ENCODE results near the gene KLK10. TPM values are rescaled to one million over a fixed set of nuclear protein-coding genes. Genes with fewer than 3 reads are reported as not detected.

KLK10 gene
- total RNA-seq, 1 experiment from 2014 or later, result 28.0 TPM

DNA sequence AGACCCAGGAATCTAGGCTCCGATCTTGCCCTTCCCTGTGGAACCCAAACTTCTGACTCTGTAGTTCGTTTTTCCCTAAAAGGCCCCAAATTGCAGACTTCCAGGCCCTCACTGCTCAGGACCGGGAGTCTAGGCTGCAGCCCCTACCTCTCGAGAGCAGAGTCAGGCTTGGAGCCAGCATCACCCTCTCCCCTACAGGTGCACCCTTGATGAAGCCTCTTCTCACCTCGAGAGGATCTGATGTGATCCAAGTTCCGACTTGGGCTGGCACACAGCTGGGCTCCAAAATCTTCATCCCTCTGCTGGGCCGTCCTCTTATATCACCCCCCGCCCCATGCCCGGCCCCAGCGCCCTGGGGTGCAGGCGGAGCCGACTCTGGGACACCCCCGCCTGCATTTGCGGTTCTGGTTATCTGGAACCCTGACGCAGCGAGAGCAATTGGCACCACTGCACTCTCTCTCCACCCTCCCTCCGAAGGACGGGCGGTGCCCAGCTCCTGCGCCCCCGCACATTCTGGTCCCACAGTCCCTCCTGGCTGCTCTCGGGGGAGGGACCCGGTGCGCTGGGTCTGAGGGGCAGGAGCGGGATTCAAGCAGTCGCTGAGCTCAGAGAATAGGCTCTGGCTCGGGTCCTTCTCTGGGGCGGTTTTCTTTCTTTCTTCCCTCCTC, 35.8 kb downstream of the KLK10 start, which contains the start of gene KLK7:
Gene KLK7, minus strand, starts transcription at position 293 of the 668 bp plus-strand sequence. CDS start 1,518 bp downstream, outside the sequence.
- H3K27ac ChIP-seq, result no peak within 1 kb of the TSS
- no peak within 1 kb of the TSS for H2AFZ ChIP-seq
- H3K4me2 ChIP-seq, result no peak within 1 kb of the TSS
- intact Hi-C loops (cut with micrococcal nuclease; ENCODE audit: unreplicated experiment), result no loop called here
- ChIA-PET POLR2A (ENCODE audit: unreplicated experiment) (interaction anchor here (0.7 to 1.3 kb wide), 6 partner anchors 9 to 130 kb away, joined by 4 to 5 read pairs (median 4); no protein-coding TSS in a partner anchor), CTCF (interaction anchor here (0.6 to 1.2 kb wide), 2 partner anchors 17 to 34 kb away, joined by 4 read pairs; partner anchors contain the start of gene KLK8)
- H3K9me2 ChIP-seq (ENCODE audit: insufficient read depth), result no peaks in the 10 kb centered on the region
- H3K4me3 ChIP-seq, result no peak within 1 kb of the TSS
- BruUV-seq (replicated peaks), result no TSS peak
- no peak for TF ChIP-seq EZH2 (IDR thresholded peaks at IDR 0.05; ENCODE audit: low read depth)
- TF ChIP-seq CTCF (conservative IDR thresholded peaks at IDR 0.05), result no peak
- H3K36me3 ChIP-seq (ENCODE audit: low read depth), result 0 out of 2 replicates have a peak, but pooled peaks cover 5% of the 10 kb centered on the region
- no peaks in the 10 kb centered on the region for H3K9me3 ChIP-seq (ENCODE audit: insufficient read depth, low read depth)
- H3F3A ChIP-seq (ENCODE audit: insufficient read depth, low read depth), result peaks cover 17% of the 10 kb centered on the region; the same call in 1 of the 2 replicates
- H4K20me1 ChIP-seq (ENCODE audit: insufficient read depth), result no peaks in the 10 kb centered on the region
- DNase-seq, result peak in 1 of 2 experiments; percentile 65
- no peaks in the 10 kb centered on the region for H3K79me2 ChIP-seq (ENCODE audit: low read depth)
- peaks cover 12% of the 10 kb centered on the region for H3K4me1 ChIP-seq (replicated peaks; ENCODE audit: insufficient read depth)
- H3K27me3 ChIP-seq (ENCODE audit: insufficient read depth, low read depth), result no peaks in the 10 kb centered on the region

- peaks cover 18% of the 10 kb centered on the region for H3K4me1 ChIP-seq (replicated peaks; ENCODE audit: insufficient read depth)
- no peak overlapping the region for H2AFZ ChIP-seq
- no peaks in the 10 kb centered on the region for H3K27me3 ChIP-seq (ENCODE audit: insufficient read depth, low read depth)
- no peaks in the 10 kb centered on the region for H3K9me3 ChIP-seq (ENCODE audit: insufficient read depth, low read depth)
- ChIA-PET POLR2A (ENCODE audit: unreplicated experiment) (interaction anchor here (1.1 kb wide), 1 partner anchor 49 kb away, joined by 3 read pairs; no protein-coding TSS in a partner anchor), CTCF (interaction anchor here (0.6 to 0.7 kb wide), 4 partner anchors 13 to 1584 kb away, joined by 4 to 21 read pairs (median 6); partner anchors contain the start of gene KLK6)
- no peak for DNase-seq
- no peaks in the 10 kb centered on the region for H3K9me2 ChIP-seq (ENCODE audit: insufficient read depth)
- TF ChIP-seq CTCF (conservative IDR thresholded peaks at IDR 0.05) (no peak), EZH2 (IDR thresholded peaks at IDR 0.05; ENCODE audit: low read depth) (no peak)
- BruUV-seq (replicated peaks), result no TSS peak
- peaks cover 17% of the 10 kb centered on the region; the same call in 1 of the 2 replicates for H3F3A ChIP-seq (ENCODE audit: insufficient read depth, low read depth)
- no peaks in the 10 kb centered on the region for H3K79me2 ChIP-seq (ENCODE audit: low read depth)
- no peak overlapping the region for H3K4me2 ChIP-seq
- intact Hi-C loops (cut with micrococcal nuclease; ENCODE audit: unreplicated experiment), result no loop called here
- H3K4me3 ChIP-seq, result no peak overlapping the region
- H3K36me3 ChIP-seq (ENCODE audit: low read depth), result peaks cover 3% of the 10 kb centered on the region; the same call in 1 of the 2 replicates
- H4K20me1 ChIP-seq (ENCODE audit: insufficient read depth), result no peaks in the 10 kb centered on the region
- H3K27ac ChIP-seq, result no peak overlapping the region
These were observed 37.3 kb downstream of the KLK10 start for GRCh38 chr19:50982186-50982585.

- POLR2A ChIA-PET (ENCODE audit: unreplicated experiment), result no interaction called here
- Histone ChIP-seq H3K36me3 (ENCODE audit: low read depth) (peaks cover 8% of the 10 kb centered on the region; the same call in 1 of the 2 replicates), H4K20me1 (ENCODE audit: insufficient read depth) (no peaks in the 10 kb centered on the region), H2AFZ (no peak overlapping the region), H3F3A (ENCODE audit: insufficient read depth, low read depth) (peaks cover 19% of the 10 kb centered on the region; the same call in 1 of the 2 replicates), H3K79me2 (ENCODE audit: low read depth) (no peaks in the 10 kb centered on the region), H3K4me2 (no peak overlapping the region), H3K9me2 (ENCODE audit: insufficient read depth) (no peaks in the 10 kb centered on the region), H3K27ac (no peak overlapping the region), H3K9me3 (ENCODE audit: insufficient read depth, low read depth) (no peaks in the 10 kb centered on the region), H3K4me3 (no peak overlapping the region), H3K27me3 (ENCODE audit: insufficient read depth, low read depth) (no peaks in the 10 kb centered on the region), H3K4me1 (replicated peaks; ENCODE audit: insufficient read depth) (peaks cover 20% of the 10 kb centered on the region)
- intact Hi-C loops (cut with micrococcal nuclease; ENCODE audit: unreplicated experiment), result no loop called here
- BruUV-seq (replicated peaks), result no TSS peak
- TF ChIP-seq CTCF (conservative IDR thresholded peaks at IDR 0.05), result no peak
- TF ChIP-seq EZH2 (IDR thresholded peaks at IDR 0.05; ENCODE audit: low read depth), result no peak
- no peak for DNase-seq
- CTCF ChIA-PET, result no interaction called here
These were observed 37.8 kb downstream of the KLK10 start for GRCh38 chr19:50981587-50982146.

Measured in PC-9 (cell line).